Smooth muscle cell (in vitro differentiated cells): ENCODE data around the gene PLA2G3. TPM values are rescaled to one million over a fixed set of nuclear protein-coding genes. Genes with fewer than 3 reads are reported as not detected.

Source experiments
- DNase-seq: peaks from one replicate; lab custom pipeline; 2025; ENCODE audit not compliant: unreplicated experiment; lab: John Stamatoyannopoulos, UW
- H2AFZ ChIP-seq: fragments of 200-600 bp; sonication (generic); 2 replicates; pipeline ENCODE4 v1.6.0; 2016; ENCODE audit warnings: antibody characterized with exemption, low read depth, mild to moderate bottlenecking
- H3F3A ChIP-seq: fragments of 200-600 bp; sonication (generic); 2 replicates; pipeline ENCODE4 v1.6.0; 2017; ENCODE audit warnings: antibody characterized with exemption, low read depth
- H3K27ac ChIP-seq: fragments of 200-600 bp; sonication (generic); 2 replicates; pipeline ENCODE4 v1.5.1; 2016; ENCODE audit warnings: low read depth, mild to moderate bottlenecking
- H3K27me3 ChIP-seq: fragments of 200-600 bp; sonication (generic); 2 replicates; pipeline ENCODE4 v1.6.1; 2016; ENCODE audit warnings: low read depth, mild to moderate bottlenecking
- H3K36me3 ChIP-seq: fragments of 200-600 bp; sonication (generic); 2 replicates; pipeline ENCODE4 v1.5.1; 2016; ENCODE audit warnings: low read depth
- H3K4me1 ChIP-seq: fragments of 200-600 bp; sonication (generic); 2 replicates; pipeline ENCODE4 v1.5.1; 2016; ENCODE audit warnings: low read depth
- H3K4me2 ChIP-seq: fragments of 200-600 bp; sonication (generic); 2 replicates; pipeline ENCODE4 v1.6.0; 2016; ENCODE audit warnings: mild to moderate bottlenecking
- H3K4me3 ChIP-seq: fragments of 200-600 bp; sonication (generic); 2 replicates; pipeline ENCODE4 v1.5.1; 2016; ENCODE audit warnings: mild to moderate bottlenecking
- H3K79me2 ChIP-seq: fragments of 200-600 bp; sonication (generic); 2 replicates; pipeline ENCODE4 v1.6.0; 2016; ENCODE audit warnings: low read depth, mild to moderate bottlenecking
- H3K9ac ChIP-seq: fragments of 200-600 bp; sonication (generic); 2 replicates; pipeline ENCODE4 v1.6.0; 2016; ENCODE audit warnings: low read depth
- H3K9me3 ChIP-seq: fragments of 200-600 bp; sonication (generic); replicated peaks from 2 replicates; pipeline ENCODE4 v1.5.1; 2016; ENCODE audit warnings: low read depth
- H4K20me1 ChIP-seq: fragments of 200-600 bp; sonication (generic); 2 replicates; pipeline ENCODE4 v1.6.0; 2016; ENCODE audit warnings: low read depth
- CTCF ChIP-seq: fragments of 200-600 bp; sonication (generic); IDR thresholded peaks from 2 replicates; pipeline ENCODE4 v1.5.1; 2017; ENCODE audit warnings: borderline replicate concordance, mild to moderate bottlenecking, antibody characterized with exemption; ENCODE audit not compliant: insufficient read depth, poor library complexity, severe bottlenecking
- WGBS: methylation state at CpG from one replicate; pipeline ENCODE4 v1.1.7; 2016; ENCODE audit warnings: low lambda C conversion rate; 5-methylcytosine and 5-hydroxymethylcytosine counted together
- polyA plus RNA-seq: library from polyadenylated mRNA; unstranded; fragments of >200 nt; fragmentation: Nextera tagmentation; extraction: Ambion mirVana; gene quantifications from 2 replicates; pipeline ENCODE4 v1.2.1, GENCODE V29; 2016
- total RNA-seq: library from RNA; depleted of rRNA; stranded (reverse); fragments of >200 nt; gene quantifications from 2 replicates; pipeline ENCODE4 v1.2.3, GENCODE V29; 2014

The PLA2G3 gene
- total and polyA plus RNA-seq, 2 experiments from 2014 or later: 0.04 TPM; not detected in 1

- H3K27ac ChIP-seq: no peak overlapping the region
- whole genome bisulfite sequencing: 97% methylated on average over 5 of the region's 5 CpGs
- H3K4me2 ChIP-seq: no peak overlapping the region
- peaks cover 38% of the 10 kb centered on the region for H4K20me1 ChIP-seq
- H3K4me1 ChIP-seq: peaks cover 10% of the 10 kb centered on the region
- no peak overlapping the region for H3K4me3 ChIP-seq
- H3K9me3 ChIP-seq: no peaks in the 10 kb centered on the region
- H3F3A ChIP-seq: no peaks in the 10 kb centered on the region
- TF ChIP-seq CTCF: no peak
- H3K79me2 ChIP-seq: peaks cover 68% of the 10 kb centered on the region
- no peak overlapping the region for H3K9ac ChIP-seq
- DNase-seq: no peak
- H3K27me3 ChIP-seq: peaks cover 7% of the 10 kb centered on the region
- H3K36me3 ChIP-seq: no peaks in the 10 kb centered on the region
- no peak overlapping the region for H2AFZ ChIP-seq
Observed at GRCh38 chr22:31162015-31162765, 21.9 kb upstream of the PLA2G3 start.

GRCh38 chr22:31161386-31161785 lies 21.1 kb upstream of the PLA2G3 start:
- DNase-seq: no peak
- no peak overlapping the region for H3K27ac ChIP-seq

GRCh38 chr22:31160328-31160978 lies 20.1 kb upstream of the PLA2G3 start:
- Histone ChIP-seq H3K27ac (peak overlapping the region; percentile 72), H3K4me1 (peaks cover 10% of the 10 kb centered on the region), H3F3A (no peaks in the 10 kb centered on the region), H3K36me3 (no peaks in the 10 kb centered on the region), H3K9me3 (no peaks in the 10 kb centered on the region), H3K4me2 (peak overlapping the region; percentile 98), H3K79me2 (peaks cover 52% of the 10 kb centered on the region), H3K9ac (peak overlapping the region; percentile 89), H2AFZ (peak overlapping the region; percentile 81), H4K20me1 (peaks cover 26% of the 10 kb centered on the region), H3K4me3 (peak overlapping the region; percentile 78), H3K27me3 (peaks cover 7% of the 10 kb centered on the region)
- TF ChIP-seq CTCF: no peak
- DNase-seq: peak; percentile 47
- WGBS: 4% methylated on average over 26 of the region's 32 CpGs

More at GRCh38 chr22:31161386-31161785, 21.1 kb upstream of the PLA2G3 start:
- Histone ChIP-seq H3K4me1 (peaks cover 10% of the 10 kb centered on the region), H3K36me3 (no peaks in the 10 kb centered on the region), H3K79me2 (peaks cover 61% of the 10 kb centered on the region), H3K27me3 (peaks cover 7% of the 10 kb centered on the region), H4K20me1 (peaks cover 32% of the 10 kb centered on the region), H3K9ac (no peak overlapping the region), H3K9me3 (no peaks in the 10 kb centered on the region), H3K4me3 (peak overlapping the region; percentile 78), H3F3A (no peaks in the 10 kb centered on the region), H2AFZ (no peak overlapping the region), H3K4me2 (peak overlapping the region; percentile 98)
- TF ChIP-seq CTCF: no peak
